ENCODE results near the gene ZNF837.

- TF ChIP-seq CTCF (IDR thresholded peaks at IDR 0.05): no peak
- TF ChIP-seq EZH2 (IDR thresholded peaks at IDR 0.05): no peak
Measured at GRCh38 chr19:58345558-58345957, 35.3 kb downstream of the ZNF837 start.
